ENCODE measurements around the gene NAALADL2.

Gene NAALADL2

DNA sequence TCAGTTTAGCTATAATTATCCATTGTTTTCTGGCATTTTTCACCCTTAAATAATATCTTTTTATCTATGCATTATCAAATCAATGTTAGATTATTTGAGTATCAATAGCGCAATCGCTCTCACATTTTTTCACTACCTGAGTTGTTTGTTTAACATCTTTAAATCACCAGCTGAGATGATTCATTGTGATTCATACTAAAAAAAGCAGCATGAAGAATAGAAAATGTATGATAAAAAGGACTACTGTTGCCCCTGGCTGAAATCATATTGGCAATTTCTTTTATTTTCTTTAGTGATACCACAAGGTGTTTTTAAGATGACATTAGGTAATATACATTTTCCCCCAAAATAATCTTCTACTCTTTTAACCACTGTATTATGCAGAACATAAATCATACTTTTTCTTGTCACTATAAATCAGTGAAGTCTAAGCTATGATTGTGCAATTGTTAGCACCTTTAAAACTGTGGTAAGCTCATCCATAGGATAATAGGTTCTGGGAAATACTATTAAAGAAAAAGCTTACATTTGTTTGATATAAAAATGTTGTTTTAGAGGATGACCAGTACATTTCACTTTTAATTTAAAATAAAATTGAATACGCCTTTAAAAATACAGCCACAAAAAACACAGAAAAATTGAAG is 889.1 kb downstream of the NAALADL2 start:
- no peak overlapping the region for H3K4me3 ChIP-seq (ENCODE audit: low read depth, low read length)
- no peak for DNase-seq (ENCODE audit: low read depth)
- TF ChIP-seq, protein P1, sequence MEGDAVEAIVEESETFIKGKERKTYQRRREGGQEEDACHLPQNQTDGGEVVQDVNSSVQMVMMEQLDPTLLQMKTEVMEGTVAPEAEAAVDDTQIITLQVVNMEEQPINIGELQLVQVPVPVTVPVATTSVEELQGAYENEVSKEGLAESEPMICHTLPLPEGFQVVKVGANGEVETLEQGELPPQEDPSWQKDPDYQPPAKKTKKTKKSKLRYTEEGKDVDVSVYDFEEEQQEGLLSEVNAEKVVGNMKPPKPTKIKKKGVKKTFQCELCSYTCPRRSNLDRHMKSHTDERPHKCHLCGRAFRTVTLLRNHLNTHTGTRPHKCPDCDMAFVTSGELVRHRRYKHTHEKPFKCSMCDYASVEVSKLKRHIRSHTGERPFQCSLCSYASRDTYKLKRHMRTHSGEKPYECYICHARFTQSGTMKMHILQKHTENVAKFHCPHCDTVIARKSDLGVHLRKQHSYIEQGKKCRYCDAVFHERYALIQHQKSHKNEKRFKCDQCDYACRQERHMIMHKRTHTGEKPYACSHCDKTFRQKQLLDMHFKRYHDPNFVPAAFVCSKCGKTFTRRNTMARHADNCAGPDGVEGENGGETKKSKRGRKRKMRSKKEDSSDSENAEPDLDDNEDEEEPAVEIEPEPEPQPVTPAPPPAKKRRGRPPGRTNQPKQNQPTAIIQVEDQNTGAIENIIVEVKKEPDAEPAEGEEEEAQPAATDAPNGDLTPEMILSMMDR (IDR thresholded peaks at IDR 0.05; ENCODE audit: insufficient read depth, low read depth, low read length, missing control alignments), result no peak

DNA sequence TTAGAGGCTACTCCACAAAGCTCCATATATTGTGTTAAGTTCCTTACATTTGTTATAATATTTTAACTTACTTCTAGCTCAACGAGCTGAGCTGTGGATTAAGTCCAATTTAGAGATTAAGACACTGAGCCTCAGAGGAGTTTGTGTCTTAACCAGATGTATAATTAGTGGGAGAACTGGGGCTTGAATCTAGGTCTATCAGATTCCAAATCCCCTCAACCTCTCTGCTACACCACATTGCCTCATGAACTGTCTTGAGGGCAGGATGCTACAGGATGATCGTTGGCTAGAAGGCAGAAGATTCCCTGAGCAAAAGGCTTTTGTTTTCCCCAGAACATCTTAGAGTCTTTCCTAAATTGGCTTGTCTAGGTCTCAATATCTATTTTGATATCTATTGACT is 890.8 kb downstream of the NAALADL2 start:
- DNase-seq (ENCODE audit: low read depth), result no peak
- TF ChIP-seq, protein P1 (IDR thresholded peaks at IDR 0.05; ENCODE audit: insufficient read depth, low read depth, low read length, missing control alignments), result no peak
- H3K4me3 ChIP-seq (ENCODE audit: low read depth, low read length), result no peak overlapping the region

DNA sequence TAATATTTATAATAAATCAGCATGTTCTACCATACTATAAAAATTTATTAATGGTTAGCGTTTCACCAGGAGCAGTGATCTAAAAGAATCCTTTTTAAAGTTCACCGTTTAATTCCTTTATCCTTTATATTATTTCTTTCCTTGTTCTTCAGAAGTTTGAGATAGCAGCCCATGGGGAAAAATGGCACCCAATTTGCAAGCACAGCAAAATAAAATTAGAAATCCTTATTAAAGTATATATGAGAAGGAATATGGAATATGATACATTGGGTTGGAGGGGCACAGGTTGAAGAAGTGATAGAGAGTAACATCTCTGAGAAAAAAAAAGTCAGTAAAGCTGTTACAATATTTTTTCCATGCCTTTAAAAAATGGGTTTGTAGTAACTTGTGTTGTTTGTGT is 892.0 kb downstream of the NAALADL2 start:
- TF ChIP-seq, protein P1 (IDR thresholded peaks at IDR 0.05; ENCODE audit: insufficient read depth, low read depth, low read length, missing control alignments), result no peak
- no peak overlapping the region for H3K4me3 ChIP-seq (ENCODE audit: low read depth, low read length)
- DNase-seq (ENCODE audit: low read depth), result no peak

DNA sequence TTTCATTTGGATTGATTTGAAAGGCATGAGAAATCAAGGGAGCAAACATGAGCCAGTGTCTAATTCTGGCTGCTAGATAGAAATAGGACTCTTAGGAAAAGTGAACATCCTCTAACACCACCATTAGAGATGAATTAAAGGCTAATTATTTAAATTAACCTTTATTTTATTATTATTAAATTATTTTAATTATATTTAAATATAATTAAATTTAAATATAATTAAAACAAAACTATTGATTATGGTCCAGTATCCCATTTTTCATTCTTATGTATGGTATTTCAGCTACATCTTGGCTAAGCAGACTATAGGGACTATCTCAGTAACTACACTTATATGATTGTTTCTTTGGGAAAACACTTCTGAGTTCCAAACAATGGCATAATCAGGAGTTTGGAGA is 904.8 kb downstream of the NAALADL2 start:
- TF ChIP-seq, protein P1 (IDR thresholded peaks at IDR 0.05; ENCODE audit: insufficient read depth, low read depth, low read length, missing control alignments), result no peak
- H3K4me3 ChIP-seq (ENCODE audit: low read depth, low read length), result no peak overlapping the region
- no peak for DNase-seq (ENCODE audit: low read depth)

DNA sequence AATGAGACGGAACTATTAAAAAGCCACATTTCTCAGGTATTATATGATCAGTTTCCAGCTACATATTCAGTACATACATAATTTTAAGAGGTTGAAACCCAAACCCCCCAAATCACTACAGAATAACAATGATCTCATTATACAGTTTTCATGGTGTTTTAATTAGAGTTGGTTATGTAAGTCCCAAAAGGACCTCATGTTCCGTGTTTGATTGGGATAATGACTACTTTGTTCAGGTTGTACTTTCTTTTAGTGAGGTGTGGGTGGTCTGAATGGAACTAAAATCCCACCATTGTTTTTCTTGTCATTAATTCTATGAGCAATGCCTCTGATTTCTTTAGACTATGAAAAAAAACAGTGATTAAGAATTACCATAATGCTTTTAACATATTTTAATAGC is 905.6 kb downstream of the NAALADL2 start:
- H3K4me3 ChIP-seq (ENCODE audit: low read depth, low read length), result no peak overlapping the region
- TF ChIP-seq, protein P1 (IDR thresholded peaks at IDR 0.05; ENCODE audit: insufficient read depth, low read depth, low read length, missing control alignments), result no peak
- DNase-seq (ENCODE audit: low read depth), result no peak

DNA sequence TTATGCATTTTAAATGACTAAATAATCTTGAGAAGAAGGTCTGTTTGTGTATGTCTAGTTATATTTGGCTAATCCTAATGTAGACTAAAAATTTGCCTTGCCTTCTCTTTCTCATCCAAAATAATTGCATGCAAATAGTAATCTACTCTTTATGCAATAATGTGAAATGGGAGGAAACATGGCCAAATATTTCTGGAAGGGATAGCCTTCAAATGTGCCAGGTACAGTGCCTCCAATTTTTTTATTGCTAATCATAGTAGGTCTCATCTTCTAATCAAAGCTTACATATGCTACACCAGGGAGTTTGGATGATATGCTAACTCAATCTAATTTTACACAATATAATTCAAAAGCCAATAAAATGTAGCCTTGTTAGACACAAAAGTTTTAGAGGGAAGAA is 911.3 kb downstream of the NAALADL2 start:
- TF ChIP-seq, protein P1 (IDR thresholded peaks at IDR 0.05; ENCODE audit: insufficient read depth, low read depth, low read length, missing control alignments), result no peak
- H3K4me3 ChIP-seq (ENCODE audit: low read depth, low read length), result no peak overlapping the region
- no peak for DNase-seq (ENCODE audit: low read depth)

DNA sequence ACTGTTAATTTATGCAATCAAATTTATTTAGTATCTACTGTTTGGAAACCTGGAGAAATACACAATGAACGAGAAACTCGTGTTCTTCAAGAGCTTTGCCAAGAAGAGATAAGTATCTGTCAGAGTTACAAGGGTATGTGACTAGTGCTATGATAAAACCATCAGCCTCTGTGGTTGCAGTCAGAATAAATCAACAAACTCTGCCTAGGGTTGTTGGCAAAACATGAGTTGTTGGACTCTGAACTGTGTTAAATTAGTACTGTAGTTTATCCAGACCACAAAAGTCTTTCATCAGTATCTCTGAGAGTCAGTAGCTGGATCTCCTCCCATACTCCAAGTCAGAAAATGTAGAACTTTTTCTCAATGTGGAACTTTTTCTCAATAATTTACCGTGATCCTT is 918.4 kb downstream of the NAALADL2 start:
- DNase-seq (ENCODE audit: low read depth), result no peak
- H3K4me3 ChIP-seq (ENCODE audit: low read depth, low read length), result no peak overlapping the region
- TF ChIP-seq, protein P1 (IDR thresholded peaks at IDR 0.05; ENCODE audit: insufficient read depth, low read depth, low read length, missing control alignments), result no peak

Data from GM12865 (cell line).